ENCODE data around the gene CACNA2D2.

GRCh38 chr3:50493623-50494022 lies 9.8 kb downstream of the CACNA2D2 start:
- TF ChIP-seq CTCF (IDR thresholded peaks at IDR 0.05) (no peak), POLR2A (IDR thresholded peaks at IDR 0.05) (no peak)

Measured in prostate gland (tissue), 2 donors.